Gastroesophageal sphincter (tissue), 4 donors: Measurements from ENCODE around the gene GPR17. TPM values are rescaled to one million over a fixed set of nuclear protein-coding genes. Genes with fewer than 3 reads are reported as not detected.
A peak's percentile ranks its signal among the peaks of the same experiment; 100 is the strongest.

Experiments used
- ATAC-seq: fragments of 150-250 bp; one replicate; pipeline ENCODE4 v1.9.1; 2016; ENCODE audit warnings: mild to moderate bottlenecking, moderate library complexity
- H3K27ac ChIP-seq, 4 donors: fragments of 200-600 bp; sonication (generic) in 3 of 4; 1 replicate in 3 of 4; 2 replicates in 1 of 4; pipeline ENCODE4 v1.5.1; 2016 to 2019
- H3K27me3 ChIP-seq: fragments of 200-600 bp; sonication (generic); one replicate; pipeline ENCODE4 v1.5.1; 2019
- H3K36me3 ChIP-seq, 2 donors: fragments of 200-600 bp; sonication (generic); one replicate each; pipeline ENCODE4 v1.5.1; 2019; ENCODE audit warnings: control low read depth in 1 of 2
- H3K4me1 ChIP-seq, 3 donors: fragments of 200-600 bp; sonication (generic); 1 replicate in 2 of 3; 2 replicates in 1 of 3; pipeline ENCODE4 v1.5.1; 2016 to 2019; ENCODE audit warnings: control low read depth in 2 of 3
- H3K4me3 ChIP-seq, 2 donors: fragments of 200-600 bp; sonication (generic); one replicate each; pipeline ENCODE4 v1.5.1; 2019; ENCODE audit warnings: mild to moderate bottlenecking in 1 of 2, moderate library complexity in 1 of 2
- H3K9me3 ChIP-seq, 3 donors: fragments of 200-600 bp; sonication (generic); one replicate each; pipeline ENCODE4 v1.5.1; 2017 to 2019; ENCODE audit warnings: control low read depth in 2 of 3
- EP300 ChIP-seq: sonication (generic); formaldehyde crosslinking; IDR thresholded peaks from one replicate; pipeline ENCODE4 v1.6.1; 2017; ENCODE audit warnings: antibody characterized with exemption, mild to moderate bottlenecking
- POLR2A ChIP-seq, 2 donors: fragments of 450-650 bp; IDR thresholded peaks; one replicate each; pipeline ENCODE4 v1.6.1; 2017; ENCODE audit warnings: antibody characterized with exemption in 2 of 2, mild to moderate bottlenecking in 2 of 2, moderate library complexity in 1 of 2
- POLR2AphosphoS5 ChIP-seq: sonication (generic); formaldehyde crosslinking; IDR thresholded peaks from one replicate; pipeline ENCODE4 v1.6.1; 2017; ENCODE audit warnings: antibody characterized with exemption
- WGBS, 2 donors: methylation state at CpG; one replicate each; pipeline ENCODE4 v1.1.5; 2018; ENCODE audit warnings: low coverage in 1 of 2; 5-methylcytosine and 5-hydroxymethylcytosine counted together
- total RNA-seq, 4 donors: library from RNA; depleted of rRNA; stranded (reverse); fragments of >200 nt; gene quantifications; one replicate each; pipeline ENCODE4 v1.1.0, GENCODE V29; 2016
- TF ChIP-seq, protein P1 (sequence below), 4 experiments: fragments of 200-600 bp in 2 of 4; fragments of 450-650 bp in 2 of 4; sonication (generic) in 1 of 4; IDR thresholded peaks; one replicate each; pipeline ENCODE4 v1.5.1; 2017 to 2019; ENCODE audit warnings: antibody characterized with exemption in 4 of 4, mild to moderate bottlenecking in 2 of 4, moderate library complexity in 2 of 4

Gene GPR17
- total RNA-seq, 4 donors from 2014 or later: 0.35 TPM; not detected in 3

DNA sequence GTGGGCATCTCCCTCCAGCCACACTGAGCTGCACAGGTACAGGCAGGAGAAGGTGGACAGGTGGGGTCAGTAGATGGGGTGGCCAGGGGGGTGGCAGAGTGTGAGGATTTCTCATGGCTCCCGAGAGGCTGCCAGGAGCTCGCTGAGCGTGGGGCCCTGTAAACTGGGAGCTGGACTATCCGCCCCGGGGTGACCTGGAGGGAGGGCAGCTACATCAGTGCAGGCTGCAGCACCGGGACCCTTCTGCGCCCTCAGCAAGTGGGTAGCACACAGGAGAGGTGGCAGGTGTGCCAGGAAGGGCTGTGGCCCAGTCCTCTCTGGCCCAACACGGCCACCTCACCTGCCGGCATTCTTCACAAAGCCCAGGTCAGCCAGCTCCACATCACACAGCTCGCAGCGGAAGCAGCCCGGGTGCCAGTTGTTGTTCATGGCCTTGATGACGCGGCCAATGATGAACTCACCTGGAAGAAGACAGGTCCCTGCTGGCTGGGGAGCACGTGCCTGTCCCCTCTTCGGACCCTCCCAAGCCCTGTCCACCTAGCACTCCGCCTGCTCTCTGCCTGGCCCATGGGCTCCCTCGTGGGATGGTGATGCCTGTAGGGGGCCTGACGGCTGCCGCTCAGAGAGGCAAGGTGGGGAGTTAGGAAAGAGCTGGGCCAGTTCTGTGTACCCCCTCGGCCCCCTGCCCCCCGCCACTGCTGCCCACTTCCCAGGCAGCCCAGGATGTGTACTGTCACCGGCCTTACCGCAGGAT lies 8.3 kb downstream of the GPR17 start:
- no peaks in the 10 kb centered on the region for H3K27me3 ChIP-seq
- no peak for ATAC-seq
- H3K27ac ChIP-seq: peak overlapping the region; percentile 70 to 98 (median 84)
- 73% methylated on average over 3 of the region's 24 CpGs; no CpG with 5 or more reads in 1 of the 2 donors for WGBS, 2 donors
- peaks cover 0 to 56% of the 10 kb centered on the region in 2 donors for H3K36me3 ChIP-seq
- no peak overlapping the region for H3K4me3 ChIP-seq
- no peaks in the 10 kb centered on the region for H3K9me3 ChIP-seq
- TF ChIP-seq, protein P1, sequence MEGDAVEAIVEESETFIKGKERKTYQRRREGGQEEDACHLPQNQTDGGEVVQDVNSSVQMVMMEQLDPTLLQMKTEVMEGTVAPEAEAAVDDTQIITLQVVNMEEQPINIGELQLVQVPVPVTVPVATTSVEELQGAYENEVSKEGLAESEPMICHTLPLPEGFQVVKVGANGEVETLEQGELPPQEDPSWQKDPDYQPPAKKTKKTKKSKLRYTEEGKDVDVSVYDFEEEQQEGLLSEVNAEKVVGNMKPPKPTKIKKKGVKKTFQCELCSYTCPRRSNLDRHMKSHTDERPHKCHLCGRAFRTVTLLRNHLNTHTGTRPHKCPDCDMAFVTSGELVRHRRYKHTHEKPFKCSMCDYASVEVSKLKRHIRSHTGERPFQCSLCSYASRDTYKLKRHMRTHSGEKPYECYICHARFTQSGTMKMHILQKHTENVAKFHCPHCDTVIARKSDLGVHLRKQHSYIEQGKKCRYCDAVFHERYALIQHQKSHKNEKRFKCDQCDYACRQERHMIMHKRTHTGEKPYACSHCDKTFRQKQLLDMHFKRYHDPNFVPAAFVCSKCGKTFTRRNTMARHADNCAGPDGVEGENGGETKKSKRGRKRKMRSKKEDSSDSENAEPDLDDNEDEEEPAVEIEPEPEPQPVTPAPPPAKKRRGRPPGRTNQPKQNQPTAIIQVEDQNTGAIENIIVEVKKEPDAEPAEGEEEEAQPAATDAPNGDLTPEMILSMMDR (IDR thresholded peaks at IDR 0.05): no peak
- TF ChIP-seq EP300 (no peak), POLR2AphosphoS5 (no peak), POLR2A (IDR thresholded peaks at IDR 0.05) (no peak)
- H3K4me1 ChIP-seq: peaks cover 12 to 100% (median 74%) of the 10 kb centered on the region in 3 donors

DNA sequence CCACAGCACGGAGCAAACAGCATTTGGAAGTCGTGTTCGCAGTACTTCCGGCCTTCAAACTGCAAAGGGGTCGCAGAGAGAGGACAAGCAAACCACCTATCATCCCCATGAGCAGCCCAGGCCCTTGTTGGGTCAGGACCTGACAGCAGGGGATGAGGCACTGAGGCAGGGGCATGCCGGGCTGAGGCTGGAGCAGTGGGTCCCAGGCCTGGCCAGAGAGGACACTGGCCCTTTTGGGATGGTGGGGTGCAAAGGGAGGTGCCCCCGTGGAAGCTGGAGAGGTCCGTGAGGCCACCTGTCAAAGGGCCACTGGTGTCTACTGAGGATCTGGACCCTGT lies 8.9 kb downstream of the GPR17 start:
- ATAC-seq: no peak
- H3K27ac ChIP-seq: peak overlapping the region; percentile 70 to 98 (median 84)
- H3K27me3 ChIP-seq: no peaks in the 10 kb centered on the region
- H3K4me1 ChIP-seq: peaks cover 11 to 100% (median 74%) of the 10 kb centered on the region in 3 donors
- WGBS, 2 donors: no CpG with 5 or more reads among the region's 8 CpGs
- peaks cover 0 to 56% of the 10 kb centered on the region in 2 donors for H3K36me3 ChIP-seq
- H3K4me3 ChIP-seq: no peak overlapping the region
- TF ChIP-seq, protein P1 (IDR thresholded peaks at IDR 0.05): no peak
- TF ChIP-seq POLR2AphosphoS5 (no peak), POLR2A (IDR thresholded peaks at IDR 0.05) (no peak), EP300 (no peak)
- H3K9me3 ChIP-seq: no peaks in the 10 kb centered on the region

DNA sequence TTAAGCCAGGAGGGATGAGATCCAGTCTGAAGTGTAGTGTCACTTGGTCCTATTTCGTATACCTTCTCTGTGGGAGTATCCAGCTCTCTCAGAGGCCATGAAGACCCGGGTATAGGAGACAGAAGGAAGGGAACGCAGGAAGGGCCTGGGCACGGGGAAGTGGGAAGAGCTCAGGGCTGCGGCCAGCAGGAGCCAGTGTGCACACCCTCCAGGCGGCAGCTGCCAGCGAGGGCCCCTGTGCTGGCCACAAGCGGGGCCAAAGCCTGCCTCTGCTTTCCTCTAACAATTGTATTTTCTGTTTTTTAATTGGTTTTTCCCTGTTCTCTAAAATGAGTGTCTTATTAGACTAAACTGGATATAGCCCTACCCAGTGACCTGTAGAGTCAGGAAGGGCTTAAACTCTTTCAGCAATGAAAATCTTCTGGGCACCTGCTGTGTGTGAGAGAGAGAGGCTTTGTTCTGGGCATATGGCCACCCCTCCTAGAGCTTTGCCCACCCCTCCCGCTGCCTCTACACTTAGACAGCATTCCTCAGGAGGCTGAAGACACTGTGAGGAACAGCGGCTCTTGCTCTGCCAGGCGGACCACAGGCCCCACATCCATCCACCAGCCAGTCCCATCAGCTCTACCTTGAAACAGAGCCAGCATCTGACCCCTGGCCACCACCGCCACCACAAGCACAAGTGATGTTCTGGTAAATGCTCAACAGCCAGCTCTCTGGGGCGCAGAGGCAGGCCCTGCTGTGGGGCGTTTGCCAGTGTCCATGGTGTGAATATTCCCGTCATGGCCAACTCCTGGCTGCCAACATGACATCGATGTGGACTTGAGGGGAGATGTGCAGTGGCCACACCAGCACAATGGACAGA lies 9.5 kb downstream of the GPR17 start:
- Histone ChIP-seq H3K36me3 (peaks cover 0 to 60% of the 10 kb centered on the region in 2 donors), H3K27me3 (no peaks in the 10 kb centered on the region), H3K4me3 (no peak overlapping the region), H3K9me3 (no peaks in the 10 kb centered on the region), H3K27ac (peak overlapping the region; percentile 70 to 98 (median 84)), H3K4me1 (peaks cover 12 to 100% (median 76%) of the 10 kb centered on the region in 3 donors)
- WGBS, 2 donors: 29 to 50% methylated on average over 10 to 11 of the region's 16 CpGs
- TF ChIP-seq EP300: no peak
- TF ChIP-seq, protein P1 (IDR thresholded peaks at IDR 0.05): peak in 1 of 4 experiments; percentile 12
- TF ChIP-seq POLR2A (IDR thresholded peaks at IDR 0.05): no peak
- TF ChIP-seq POLR2AphosphoS5: no peak
- no peak for ATAC-seq

DNA sequence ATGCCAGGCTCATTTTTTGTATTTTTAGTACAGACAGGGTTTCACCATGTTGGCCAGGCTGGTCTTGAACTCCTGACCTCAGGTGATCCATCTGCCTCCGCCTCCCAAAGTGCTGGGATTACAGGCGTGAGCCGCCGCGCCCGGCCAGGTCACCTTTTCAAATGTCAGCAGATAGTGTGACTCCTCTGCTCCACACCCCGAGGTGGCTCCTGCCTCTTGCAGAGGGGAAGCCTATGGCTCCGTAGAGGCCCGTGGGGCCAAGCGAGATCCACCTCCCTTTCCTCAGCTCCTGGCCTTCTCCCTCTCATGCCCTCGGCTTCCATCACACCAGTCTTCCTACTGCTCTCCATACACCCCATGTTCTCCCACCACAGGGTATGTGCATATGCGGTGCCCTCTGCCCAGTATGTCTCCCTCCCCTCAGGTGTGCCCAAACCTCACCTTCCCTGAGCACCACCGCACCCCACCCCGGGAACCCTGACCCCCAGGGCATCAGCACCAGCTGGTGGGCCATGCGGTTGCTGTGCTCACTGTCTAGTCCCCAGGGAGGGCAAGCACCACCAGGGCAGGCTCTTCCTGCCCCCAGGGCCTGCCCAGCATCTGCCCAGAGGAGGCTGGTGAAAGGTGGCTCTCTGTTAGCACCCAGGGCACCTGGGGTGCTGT lies 10.7 kb downstream of the GPR17 start:
- TF ChIP-seq, protein P1 (IDR thresholded peaks at IDR 0.05): no peak
- TF ChIP-seq POLR2AphosphoS5 (no peak), EP300 (no peak), POLR2A (IDR thresholded peaks at IDR 0.05) (no peak)
- no peak for ATAC-seq
- peak overlapping the region; percentile 24 to 98 (median 88) for H3K27ac ChIP-seq
- H3K4me3 ChIP-seq: no peak overlapping the region
- peaks cover 0 to 56% of the 10 kb centered on the region in 2 donors for H3K36me3 ChIP-seq
- peaks cover 12 to 100% (median 77%) of the 10 kb centered on the region in 3 donors for H3K4me1 ChIP-seq
- H3K27me3 ChIP-seq: no peaks in the 10 kb centered on the region
- WGBS, 2 donors: 58 to 67% methylated on average over 7 to 13 of the region's 15 CpGs
- H3K9me3 ChIP-seq: no peaks in the 10 kb centered on the region
